GM23338 (cell line): Measurements from ENCODE around the gene TRIM45.

Experiments
- EZH2 ChIP-seq: fragments of 200-600 bp; sonication (generic); IDR thresholded peaks from one replicate; pipeline ENCODE4 v1.8.0; 2017; ENCODE audit warnings: antibody characterized with exemption, mild to moderate bottlenecking, low read depth; ENCODE audit not compliant: unreplicated experiment
- POLR2AphosphoS5 ChIP-seq: IDR thresholded peaks from 2 replicates; pipeline ENCODE4 v1.6.1; 2016; ENCODE audit warnings: antibody characterized with exemption, low read depth
- REST ChIP-seq: IDR thresholded peaks from one replicate; pipeline ENCODE4 v1.6.1; 2018; ENCODE audit warnings: antibody characterized with exemption; ENCODE audit not compliant: unreplicated experiment
- STAT1 ChIP-seq: IDR thresholded peaks from one replicate; pipeline ENCODE4 v1.6.1; 2016; ENCODE audit warnings: antibody characterized with exemption; ENCODE audit not compliant: unreplicated experiment
- TF ChIP-seq, protein P1 (sequence below), 2 experiments: fragments of 200-600 bp in 1 of 2; sonication (generic) in 1 of 2; conservative IDR thresholded peaks; 2 replicates each; pipeline versions ENCODE4 v1.5.1 to v1.6.1; 2016 to 2017; ENCODE audit warnings: antibody characterized with exemption in 2 of 2, low read depth in 2 of 2, mild to moderate bottlenecking in 2 of 2, moderate library complexity in 1 of 2
- TF ChIP-seq, protein P2 (sequence below): IDR thresholded peaks from 2 replicates; pipeline ENCODE4 v1.6.1; 2016; ENCODE audit warnings: antibody characterized with exemption

DNA sequence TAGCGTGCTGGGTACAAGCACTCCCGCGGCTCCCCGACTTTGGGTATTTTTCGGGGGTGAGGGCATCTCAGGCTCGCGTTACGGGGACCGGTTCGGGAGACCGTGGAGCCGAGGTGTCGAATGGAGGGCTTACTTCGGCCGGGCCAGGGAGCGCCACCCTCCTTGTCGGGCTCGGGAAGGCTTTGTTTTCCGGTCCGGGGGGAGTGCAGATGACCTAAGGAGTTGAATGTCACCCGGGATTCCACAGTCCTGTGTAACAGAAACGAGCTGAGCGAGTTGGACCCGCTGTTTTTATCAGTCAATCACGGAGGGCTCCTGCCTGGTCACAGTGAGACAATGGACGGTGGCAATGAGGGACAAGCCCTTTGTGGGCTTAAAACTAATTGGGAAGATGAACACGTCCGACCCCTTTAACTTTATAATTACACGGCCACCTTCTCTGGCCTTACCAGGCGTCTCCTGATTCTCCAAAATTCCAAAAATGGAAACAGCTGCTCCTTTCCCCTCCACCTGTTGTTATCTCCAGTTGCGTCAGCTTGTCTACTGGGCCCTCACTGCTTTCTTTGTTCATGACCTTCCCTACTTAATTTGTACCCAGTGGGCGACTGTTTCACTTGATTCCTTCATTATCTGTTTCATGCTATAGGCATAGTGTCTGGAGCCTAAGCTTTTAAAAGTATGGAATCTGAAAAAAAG is 929 bp upstream of the TRIM45 start:
- TF ChIP-seq POLR2AphosphoS5 = no peak
- no peak for TF ChIP-seq REST
- TF ChIP-seq, protein P1, sequence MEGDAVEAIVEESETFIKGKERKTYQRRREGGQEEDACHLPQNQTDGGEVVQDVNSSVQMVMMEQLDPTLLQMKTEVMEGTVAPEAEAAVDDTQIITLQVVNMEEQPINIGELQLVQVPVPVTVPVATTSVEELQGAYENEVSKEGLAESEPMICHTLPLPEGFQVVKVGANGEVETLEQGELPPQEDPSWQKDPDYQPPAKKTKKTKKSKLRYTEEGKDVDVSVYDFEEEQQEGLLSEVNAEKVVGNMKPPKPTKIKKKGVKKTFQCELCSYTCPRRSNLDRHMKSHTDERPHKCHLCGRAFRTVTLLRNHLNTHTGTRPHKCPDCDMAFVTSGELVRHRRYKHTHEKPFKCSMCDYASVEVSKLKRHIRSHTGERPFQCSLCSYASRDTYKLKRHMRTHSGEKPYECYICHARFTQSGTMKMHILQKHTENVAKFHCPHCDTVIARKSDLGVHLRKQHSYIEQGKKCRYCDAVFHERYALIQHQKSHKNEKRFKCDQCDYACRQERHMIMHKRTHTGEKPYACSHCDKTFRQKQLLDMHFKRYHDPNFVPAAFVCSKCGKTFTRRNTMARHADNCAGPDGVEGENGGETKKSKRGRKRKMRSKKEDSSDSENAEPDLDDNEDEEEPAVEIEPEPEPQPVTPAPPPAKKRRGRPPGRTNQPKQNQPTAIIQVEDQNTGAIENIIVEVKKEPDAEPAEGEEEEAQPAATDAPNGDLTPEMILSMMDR (conservative IDR thresholded peaks at IDR 0.05; ENCODE audit: low read depth in 2 of 2) = no peak
- TF ChIP-seq EZH2 = no peak
- no peak for TF ChIP-seq STAT1
- TF ChIP-seq, protein P2, sequence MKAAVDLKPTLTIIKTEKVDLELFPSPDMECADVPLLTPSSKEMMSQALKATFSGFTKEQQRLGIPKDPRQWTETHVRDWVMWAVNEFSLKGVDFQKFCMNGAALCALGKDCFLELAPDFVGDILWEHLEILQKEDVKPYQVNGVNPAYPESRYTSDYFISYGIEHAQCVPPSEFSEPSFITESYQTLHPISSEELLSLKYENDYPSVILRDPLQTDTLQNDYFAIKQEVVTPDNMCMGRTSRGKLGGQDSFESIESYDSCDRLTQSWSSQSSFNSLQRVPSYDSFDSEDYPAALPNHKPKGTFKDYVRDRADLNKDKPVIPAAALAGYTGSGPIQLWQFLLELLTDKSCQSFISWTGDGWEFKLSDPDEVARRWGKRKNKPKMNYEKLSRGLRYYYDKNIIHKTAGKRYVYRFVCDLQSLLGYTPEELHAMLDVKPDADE = no peak
